Stomach (tissue), 9 donors: ENCODE data around the gene CELF5. TPM values are rescaled to one million over a fixed set of nuclear protein-coding genes. Genes with fewer than 3 reads are reported as not detected.
"Not testable (repeated sequence)": the region's sequence is repeated elsewhere in the genome, so short reads cannot be mapped to it uniquely, and the experiment has no call there.

Source experiments
- DNase-seq, 2 donors: peaks; one replicate each; pipeline versions ENCODE4 v3.0.0 to v3.0.0-alpha.2; 2013 to 2019
- H3K27ac ChIP-seq, 5 donors: fragments of 200-600 bp in 4 of 5; sonication (generic) in 4 of 5; one replicate each; pipeline ENCODE4 v1.5.1; 2013 to 2019; ENCODE audit warnings: mild to moderate bottlenecking in 1 of 5, moderate library complexity in 1 of 5
- H3K27me3 ChIP-seq, 3 donors: fragments of 200-600 bp; sonication (generic); one replicate each; pipeline ENCODE4 v1.5.1; 2017 to 2019; ENCODE audit warnings: mixed run types in 1 of 3
- H3K36me3 ChIP-seq, 4 donors: fragments of 200-600 bp; sonication (generic); 1 replicate in 3 of 4; 2 replicates in 1 of 4; pipeline ENCODE4 v1.5.1; 2016 to 2019
- H3K4me1 ChIP-seq, 4 donors: fragments of 200-600 bp; sonication (generic); one replicate each; pipeline ENCODE4 v1.5.1; 2016 to 2019
- H3K4me3 ChIP-seq, 4 donors: fragments of 200-600 bp; sonication (generic) in 3 of 4; one replicate each; pipeline ENCODE4 v1.5.1; 2016 to 2019; ENCODE audit warnings: mild to moderate bottlenecking in 1 of 4
- H3K9me3 ChIP-seq, 4 donors: fragments of 200-600 bp; sonication (generic); one replicate each; pipeline ENCODE4 v1.5.1; 2016 to 2019
- EP300 ChIP-seq: sonication (generic); formaldehyde crosslinking; IDR thresholded peaks from one replicate; pipeline ENCODE4 v1.6.1; 2017; ENCODE audit warnings: antibody characterized with exemption
- POLR2A ChIP-seq, 4 donors: fragments of 450-650 bp; IDR thresholded peaks; one replicate each; pipeline ENCODE4 v1.6.1; 2016; ENCODE audit warnings: antibody characterized with exemption in 4 of 4, control low read depth in 2 of 4, mild to moderate bottlenecking in 1 of 4, moderate library complexity in 1 of 4
- POLR2AphosphoS5 ChIP-seq, 3 donors: sonication (generic); formaldehyde crosslinking; IDR thresholded peaks; one replicate each; pipeline ENCODE4 v1.6.1; 2016; ENCODE audit warnings: antibody characterized with exemption in 3 of 3
- WGBS, 5 donors: extraction: QIAGEN DNeasy Blood & Tissue Kit in 3 of 5; methylation state at CpG; one replicate each; pipeline versions ENCODE4 v1.1.5 to v1.1.7; 2013 to 2018; 5-methylcytosine and 5-hydroxymethylcytosine counted together
- intact Hi-C: fragments of 100-400 bp; cut with DNase I; formaldehyde crosslinking; loops from one replicate; pipeline ENCODE4 v1.15.1; 2023; ENCODE audit warnings: low total_unique reads
- polyA plus RNA-seq, 3 donors: library from polyadenylated mRNA; stranded (reverse); fragments of 200-250 nt; gene quantifications; one replicate each; pipeline ENCODE4 v1.2.3, GENCODE V29; 2013
- total RNA-seq, 5 donors: library from RNA; depleted of rRNA; stranded (reverse); fragments of >200 nt; gene quantifications; one replicate each; pipeline versions ENCODE4 v1.1.0 to v1.2.3, GENCODE V29; 2014 to 2016
- TF ChIP-seq, protein P1 (sequence below), 7 experiments: fragments of 450-650 bp in 4 of 7; fragments of 200-600 bp in 3 of 7; sonication (generic) in 3 of 7; IDR thresholded peaks; one replicate each; pipeline ENCODE4 v1.5.1; 2016 to 2019; ENCODE audit warnings: antibody characterized with exemption in 7 of 7, control low read depth in 2 of 7, mild to moderate bottlenecking in 1 of 7
- donor health status: healthy with polysubstance abuse.
- donor health status: Bipolar disorder and iron deficiency.
- donor health status: healthy.

CELF5 gene
- total and polyA plus RNA-seq, 8 donors, result 0.18 TPM; not detected in 6

DNA sequence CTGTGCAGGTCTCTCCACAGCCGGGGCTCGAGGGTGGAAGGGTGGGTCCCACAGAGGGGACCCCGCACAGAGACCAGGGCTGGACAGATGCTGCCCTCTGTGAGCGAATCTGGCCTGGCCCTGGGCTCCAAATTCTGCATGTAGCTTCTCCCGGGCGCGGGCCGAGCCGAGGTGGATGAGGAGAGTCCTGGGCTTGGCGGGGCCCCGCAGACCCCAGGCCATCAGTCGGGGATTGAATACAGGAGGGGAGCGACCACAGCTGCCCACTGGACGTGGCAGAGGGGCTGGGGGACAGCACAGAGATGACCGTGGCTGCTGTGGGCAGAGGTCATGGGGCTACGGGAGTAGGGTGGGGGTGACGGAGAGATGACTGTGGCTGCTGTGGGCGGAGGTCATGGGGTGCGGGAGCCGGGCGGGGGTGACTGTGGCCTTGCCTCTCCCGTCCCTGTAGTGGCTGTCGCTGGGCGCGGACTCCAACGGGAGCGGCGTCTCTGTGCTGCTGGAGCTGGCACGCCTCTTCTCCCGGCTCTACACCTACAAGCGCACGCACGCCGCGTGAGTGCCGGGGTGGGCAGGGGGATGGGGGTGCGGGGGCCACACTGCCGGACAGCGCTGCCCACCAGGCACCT lies 23.3 kb upstream of the CELF5 start:
- Histone ChIP-seq H3K4me3 (no peak overlapping the region), H3K36me3 (peaks cover 20 to 90% (median 83%) of the 10 kb centered on the region in 4 donors), H3K27me3 (no peaks in the 10 kb centered on the region), H3K27ac (no peak overlapping the region), H3K9me3 (no peaks in the 10 kb centered on the region), H3K4me1 (no peaks in the 10 kb centered on the region)
- WGBS, 5 donors, result 94 to 96% (median 95%) methylated on average over 27 to 39 of the region's 39 CpGs
- intact Hi-C loops, result no loop called here
- DNase-seq, result no peak
- no peak for TF ChIP-seq POLR2AphosphoS5 (IDR thresholded peaks at IDR 0.05)
- TF ChIP-seq, protein P1, sequence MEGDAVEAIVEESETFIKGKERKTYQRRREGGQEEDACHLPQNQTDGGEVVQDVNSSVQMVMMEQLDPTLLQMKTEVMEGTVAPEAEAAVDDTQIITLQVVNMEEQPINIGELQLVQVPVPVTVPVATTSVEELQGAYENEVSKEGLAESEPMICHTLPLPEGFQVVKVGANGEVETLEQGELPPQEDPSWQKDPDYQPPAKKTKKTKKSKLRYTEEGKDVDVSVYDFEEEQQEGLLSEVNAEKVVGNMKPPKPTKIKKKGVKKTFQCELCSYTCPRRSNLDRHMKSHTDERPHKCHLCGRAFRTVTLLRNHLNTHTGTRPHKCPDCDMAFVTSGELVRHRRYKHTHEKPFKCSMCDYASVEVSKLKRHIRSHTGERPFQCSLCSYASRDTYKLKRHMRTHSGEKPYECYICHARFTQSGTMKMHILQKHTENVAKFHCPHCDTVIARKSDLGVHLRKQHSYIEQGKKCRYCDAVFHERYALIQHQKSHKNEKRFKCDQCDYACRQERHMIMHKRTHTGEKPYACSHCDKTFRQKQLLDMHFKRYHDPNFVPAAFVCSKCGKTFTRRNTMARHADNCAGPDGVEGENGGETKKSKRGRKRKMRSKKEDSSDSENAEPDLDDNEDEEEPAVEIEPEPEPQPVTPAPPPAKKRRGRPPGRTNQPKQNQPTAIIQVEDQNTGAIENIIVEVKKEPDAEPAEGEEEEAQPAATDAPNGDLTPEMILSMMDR (IDR thresholded peaks at IDR 0.05), result no peak
- TF ChIP-seq POLR2A (IDR thresholded peaks at IDR 0.05), result no peak
- no peak for TF ChIP-seq EP300

DNA sequence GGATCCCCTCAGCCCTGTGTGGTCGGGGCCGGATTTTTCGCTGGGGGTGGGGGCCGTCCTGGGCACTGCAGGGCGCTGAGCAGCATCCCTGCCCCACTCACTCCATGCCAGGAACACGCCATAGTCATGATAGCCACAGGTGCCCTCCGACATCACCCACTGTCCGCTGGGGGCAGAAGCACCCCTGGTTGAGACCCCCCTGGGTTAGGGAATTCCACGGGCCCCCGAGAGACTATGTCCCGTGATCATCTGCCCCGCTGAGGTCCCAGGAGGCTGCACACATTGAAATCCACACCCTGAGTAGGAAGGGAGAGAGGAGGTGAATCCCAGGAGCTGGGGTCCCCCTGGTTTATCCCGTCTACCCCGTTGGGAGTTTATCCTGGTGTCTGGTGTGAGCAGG lies 22.6 kb upstream of the CELF5 start:
- DNase-seq, result no peak
- peaks cover 26 to 90% (median 83%) of the 10 kb centered on the region in 4 donors for H3K36me3 ChIP-seq

DNA sequence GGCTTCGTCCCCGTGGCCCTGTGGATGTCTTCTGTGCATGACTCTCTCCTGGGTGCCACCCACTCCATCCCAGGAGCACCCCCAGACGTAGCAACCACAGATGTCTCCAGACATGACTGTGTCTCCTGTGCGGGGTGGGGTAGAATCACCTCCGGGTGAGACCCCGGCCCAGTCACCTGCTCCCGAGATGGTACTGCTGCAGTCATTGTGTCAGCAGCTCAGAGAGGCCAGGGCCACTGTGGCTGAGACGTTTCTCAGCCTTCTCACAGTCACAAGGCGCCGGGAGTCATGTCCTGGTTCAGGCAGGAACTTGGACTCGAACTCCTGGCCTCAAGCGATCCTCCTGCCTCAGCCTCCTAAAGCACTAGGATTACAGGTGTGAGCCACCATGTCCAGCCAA lies 22.1 kb upstream of the CELF5 start:
- Histone ChIP-seq H3K27me3 (no peaks in the 10 kb centered on the region), H3K4me1 (no peaks in the 10 kb centered on the region), H3K9me3 (no peaks in the 10 kb centered on the region), H3K4me3 (no peak overlapping the region), H3K27ac (no peak overlapping the region), H3K36me3 (peaks cover 31 to 91% (median 83%) of the 10 kb centered on the region in 4 donors)
- intact Hi-C loops, result no loop called here
- DNase-seq, result no peak
- TF ChIP-seq POLR2AphosphoS5 (IDR thresholded peaks at IDR 0.05) (no peak), EP300 (no peak), POLR2A (IDR thresholded peaks at IDR 0.05) (no peak)
- TF ChIP-seq, protein P1 (IDR thresholded peaks at IDR 0.05), result no peak
- WGBS, 5 donors, result 84 to 91% (median 88%) methylated on average over 10 to 12 of the region's 12 CpGs

More for the DNA sequence above, 22.6 kb upstream of the CELF5 start:
- 94 to 97% (median 95%) methylated on average over 6 to 14 of the region's 14 CpGs for WGBS, 5 donors
- TF ChIP-seq POLR2AphosphoS5 (IDR thresholded peaks at IDR 0.05) (no peak), EP300 (no peak), POLR2A (IDR thresholded peaks at IDR 0.05) (no peak)
- TF ChIP-seq, protein P1 (IDR thresholded peaks at IDR 0.05), result no peak
- Histone ChIP-seq H3K27ac (no peak overlapping the region), H3K9me3 (no peaks in the 10 kb centered on the region), H3K4me1 (no peaks in the 10 kb centered on the region), H3K27me3 (no peaks in the 10 kb centered on the region), H3K4me3 (no peak overlapping the region)
- intact Hi-C loops, result no loop called here

DNA sequence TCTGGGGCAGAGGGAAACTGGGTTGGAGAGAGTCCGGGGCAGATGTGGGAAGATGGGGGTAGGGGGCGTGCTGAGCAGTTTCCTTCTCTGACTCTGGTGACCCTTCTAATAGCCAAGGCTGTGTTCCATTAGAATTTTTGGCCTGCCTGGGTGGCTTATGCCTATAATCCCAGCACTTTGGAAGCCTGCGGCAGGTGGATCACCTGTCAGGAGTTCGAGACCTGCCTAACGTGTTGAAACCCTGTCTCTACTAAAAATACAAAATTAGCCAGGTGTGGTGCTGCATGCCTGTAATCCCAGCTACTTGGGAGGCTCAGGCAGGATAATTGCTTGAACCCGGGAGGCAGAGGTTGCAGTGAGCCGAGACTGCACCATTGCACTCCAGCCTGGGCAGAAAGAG lies 21.6 kb upstream of the CELF5 start:
- peaks cover 36 to 94% (median 86%) of the 10 kb centered on the region in 4 donors for H3K36me3 ChIP-seq
- H3K27ac ChIP-seq, H3K27me3 ChIP-seq, DNase-seq, H3K4me3 ChIP-seq, intact Hi-C loops, H3K9me3 ChIP-seq, H3K4me1 ChIP-seq: not testable (repeated sequence)
- 91 to 97% (median 94%) methylated on average over 7 of the region's 7 CpGs for WGBS, 5 donors
